Suppressor macrophage treated with lipopolysaccharide for 1 hour (primary cell): ENCODE measurements around the gene MARCHF11.

ENCODE experiments used
- DNase-seq, 3 donors: peaks; one replicate each; pipeline ENCODE4 v3.0.0-alpha.2; 2020 to 2022

MARCHF11 gene, protein sequence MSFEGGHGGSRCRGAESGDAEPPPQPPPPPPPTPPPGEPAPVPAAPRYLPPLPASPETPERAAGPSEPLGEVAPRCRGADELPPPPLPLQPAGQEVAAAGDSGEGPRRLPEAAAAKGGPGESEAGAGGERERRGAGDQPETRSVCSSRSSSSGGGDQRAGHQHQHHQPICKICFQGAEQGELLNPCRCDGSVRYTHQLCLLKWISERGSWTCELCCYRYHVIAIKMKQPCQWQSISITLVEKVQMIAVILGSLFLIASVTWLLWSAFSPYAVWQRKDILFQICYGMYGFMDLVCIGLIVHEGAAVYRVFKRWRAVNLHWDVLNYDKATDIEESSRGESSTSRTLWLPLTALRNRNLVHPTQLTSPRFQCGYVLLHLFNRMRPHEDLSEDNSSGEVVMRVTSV

GRCh38 chr5:16179511-16179935 is at the start of gene MARCHF11:
Gene MARCHF11 (minus strand): TSS chr5:16179791. CDS start chr5:16179575, 216 bp downstream.
- no peak for DNase-seq

- no peak for DNase-seq
Measured at GRCh38 chr5:16225927-16226326, 46.3 kb upstream of the MARCHF11 start.

- no peak for DNase-seq
Measured at GRCh38 chr5:16192311-16192710, 12.7 kb upstream of the MARCHF11 start.

DNA sequence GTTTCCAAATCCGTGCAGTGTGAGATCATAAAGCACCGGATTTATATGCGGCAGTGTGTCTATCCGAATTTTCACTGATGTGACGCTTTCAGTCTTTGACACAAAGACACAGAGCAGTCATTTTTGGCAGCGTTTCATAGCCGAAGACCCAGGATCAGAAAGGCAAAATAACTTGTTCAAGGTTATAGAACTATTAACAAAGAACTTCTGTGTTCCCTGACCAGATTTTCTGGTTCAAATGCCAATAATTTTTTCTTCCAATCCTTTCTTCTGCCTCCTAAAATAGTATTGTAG is 1.1 kb upstream of the MARCHF11 start:
- DNase-seq = no peak

DNA sequence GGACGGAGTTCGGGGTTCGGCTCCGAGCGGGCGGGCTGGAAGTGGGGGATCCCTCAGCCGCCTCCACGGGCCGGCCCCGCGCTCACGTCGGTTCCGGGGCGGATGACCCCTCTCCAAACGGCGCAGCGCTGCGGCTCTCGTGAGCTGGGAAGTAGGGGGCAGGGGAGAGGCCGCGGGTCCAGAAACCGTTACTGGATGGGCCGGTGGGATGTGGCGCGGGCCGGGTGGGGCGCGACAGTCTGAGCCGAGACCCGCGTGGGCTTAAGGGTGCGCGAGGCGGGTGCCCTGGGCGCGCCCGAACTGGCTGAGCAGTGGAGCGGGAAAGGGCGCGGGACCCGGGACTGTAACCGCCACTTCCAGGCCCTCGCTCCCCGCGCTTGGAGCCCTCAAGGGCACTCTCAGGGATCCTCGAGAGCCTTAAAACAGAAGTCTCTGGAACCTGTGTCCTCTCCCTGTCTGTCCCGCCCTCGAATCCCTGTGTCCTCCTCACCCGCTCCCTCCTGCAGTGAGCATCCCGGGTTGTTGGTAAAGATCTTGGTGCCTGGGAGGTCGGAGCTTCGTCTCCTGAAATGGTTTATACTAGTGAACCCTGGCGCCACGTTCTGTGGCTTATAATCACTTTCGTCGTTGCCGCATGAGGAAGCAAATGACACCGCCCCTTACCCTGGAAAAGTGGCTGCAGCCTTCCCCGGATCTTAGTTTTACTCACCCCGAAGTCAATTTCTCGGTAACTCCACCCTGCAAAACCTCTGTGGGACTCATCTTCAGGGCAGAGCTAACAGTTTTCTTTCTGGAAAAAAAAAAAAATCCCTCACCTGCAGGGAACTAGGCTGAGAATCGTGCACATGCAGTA is 571 bp upstream of the MARCHF11 start:
- no peak for DNase-seq

DNA sequence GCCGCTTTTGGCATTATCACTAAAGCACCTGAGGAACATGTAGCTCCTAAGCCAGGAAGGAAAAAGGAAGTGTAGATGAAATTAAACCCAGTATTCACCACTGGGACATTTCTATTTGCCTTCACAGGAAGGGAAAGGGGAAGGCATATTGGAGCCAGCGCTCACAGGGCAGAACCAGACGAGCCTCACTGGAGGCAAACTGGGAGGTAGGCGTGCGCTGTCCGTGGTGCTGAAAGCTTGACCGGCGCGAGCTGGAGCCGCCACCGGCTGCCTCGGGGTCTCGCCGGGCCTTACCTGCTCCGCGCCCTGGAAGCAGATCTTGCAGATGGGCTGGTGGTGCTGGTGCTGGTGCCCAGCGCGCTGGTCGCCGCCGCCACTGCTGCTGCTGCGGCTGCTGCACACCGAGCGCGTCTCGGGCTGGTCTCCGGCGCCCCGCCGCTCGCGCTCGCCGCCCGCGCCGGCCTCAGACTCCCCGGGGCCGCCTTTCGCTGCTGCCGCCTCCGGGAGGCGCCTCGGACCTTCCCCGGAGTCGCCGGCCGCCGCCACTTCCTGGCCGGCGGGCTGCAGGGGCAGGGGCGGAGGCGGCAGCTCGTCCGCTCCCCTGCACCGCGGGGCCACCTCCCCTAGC is 732 bp downstream of the MARCHF11 start:
- peak; percentile 46 to 75 (median 62) for DNase-seq

- DNase-seq = no peak
Measured at GRCh38 chr5:16169550-16169949, 10.0 kb downstream of the MARCHF11 start.

DNA sequence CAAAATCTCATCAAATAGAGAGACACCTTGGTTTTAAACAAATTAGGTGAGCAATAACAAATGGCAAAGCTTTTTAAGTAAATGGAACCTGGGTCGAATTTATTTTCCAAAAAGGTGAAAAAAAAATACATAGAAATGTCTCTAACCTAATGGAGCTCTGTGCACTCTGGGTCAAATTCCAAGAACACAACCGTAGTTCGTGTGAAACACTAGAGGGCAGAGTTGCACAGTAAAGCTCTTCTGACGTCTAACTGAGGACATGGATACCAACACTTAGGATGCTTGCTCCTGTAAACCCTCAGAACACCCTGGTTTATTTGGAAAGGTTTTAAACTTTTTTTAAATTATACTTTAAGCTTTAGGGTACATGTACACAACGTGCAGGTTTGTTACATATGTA is 18.9 kb downstream of the MARCHF11 start:
- DNase-seq = peak; percentile 61 to 74 (median 67)

DNA sequence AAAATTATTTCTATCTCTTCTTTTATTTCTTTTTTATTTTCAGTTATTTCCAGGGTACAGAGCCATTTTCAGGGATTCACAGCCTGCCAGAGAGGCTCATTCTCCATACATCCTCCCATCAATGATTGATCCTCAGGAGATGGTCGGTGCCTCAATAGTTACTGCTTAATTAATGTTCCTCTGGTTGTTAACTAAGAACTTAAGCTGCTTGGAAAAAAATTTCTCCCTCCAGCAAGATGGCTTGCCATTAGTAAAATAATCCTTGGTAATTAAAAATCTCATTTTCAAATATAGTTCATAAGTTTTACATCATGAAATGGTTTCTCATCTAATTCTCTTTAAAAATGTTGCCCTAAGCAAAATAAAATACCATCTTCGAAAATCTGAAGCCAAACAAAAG is 20.0 kb downstream of the MARCHF11 start:
- no peak for DNase-seq

DNA sequence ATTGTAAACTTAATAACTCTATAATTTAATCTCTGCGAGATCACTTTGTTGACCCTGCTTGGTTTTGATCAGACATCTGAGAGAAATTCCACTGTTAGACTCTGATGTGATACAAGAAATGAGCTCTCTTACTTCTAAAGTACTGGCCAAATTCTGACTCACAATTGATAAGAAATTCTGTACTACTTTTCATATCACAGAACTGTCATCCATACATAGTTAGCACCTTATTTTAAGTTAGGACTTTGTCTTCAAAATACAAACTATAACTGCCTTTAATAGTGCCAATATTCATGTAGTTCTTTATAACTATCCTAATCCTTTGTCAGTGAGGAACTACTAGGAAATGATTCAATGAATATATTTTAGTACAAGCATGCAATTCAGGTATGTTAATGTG is 23.4 kb downstream of the MARCHF11 start:
- no peak for DNase-seq

GRCh38 chr5:16152601-16153568 is 26.7 kb downstream of the MARCHF11 start:
- DNase-seq = no peak

DNA sequence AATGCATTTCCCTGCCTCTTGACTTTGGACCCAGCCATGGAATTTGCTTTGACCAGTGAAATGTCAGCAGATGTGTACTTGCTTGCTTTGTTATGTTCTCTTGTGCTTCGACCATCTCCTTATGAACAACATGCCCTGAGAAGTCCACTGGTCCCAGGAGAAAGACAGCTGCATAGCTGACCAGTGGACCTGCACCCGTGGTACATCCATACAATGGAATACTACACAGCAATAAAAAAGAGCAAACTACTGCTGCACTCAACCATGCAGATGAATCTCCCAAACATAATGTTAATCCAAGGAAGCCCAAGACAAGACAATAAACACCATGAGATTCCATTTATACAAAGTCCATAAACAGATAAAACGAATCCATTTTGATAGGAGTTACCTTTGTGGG is 30.0 kb downstream of the MARCHF11 start:
- DNase-seq = no peak

DNA sequence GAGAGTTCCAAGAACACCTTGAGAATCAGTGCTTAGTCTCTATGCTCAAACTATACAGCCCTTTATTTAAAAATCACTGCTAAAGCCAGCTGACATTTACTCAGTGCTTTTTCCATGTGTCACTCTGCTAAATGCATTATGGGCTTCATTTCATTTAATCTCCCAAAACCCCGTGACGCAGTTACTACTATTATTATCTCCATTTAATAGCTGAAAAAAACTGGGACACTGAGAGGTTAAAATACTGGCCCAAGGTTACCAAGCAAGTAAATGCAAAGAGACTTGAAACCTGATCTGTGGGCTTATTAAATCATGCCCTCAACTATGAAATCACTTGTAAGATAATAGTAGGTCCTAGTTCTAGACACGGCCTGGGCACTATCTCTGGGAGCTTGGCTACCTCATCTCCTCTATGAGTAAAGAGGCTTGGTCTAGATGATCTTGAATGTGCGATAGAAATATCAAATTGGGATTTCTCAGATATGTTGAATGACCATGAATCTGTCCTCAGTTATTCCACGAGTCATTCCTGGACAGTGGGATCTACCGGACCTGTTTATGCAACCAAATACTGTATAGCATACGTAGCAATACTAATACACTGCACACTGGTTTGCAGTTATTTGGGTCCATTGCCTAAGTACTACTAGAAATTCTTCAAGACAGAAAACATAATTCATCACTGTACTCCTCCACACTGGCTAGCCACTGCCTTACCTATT is 32.3 kb downstream of the MARCHF11 start:
- no peak for DNase-seq

GRCh38 chr5:16144416-16144815 is 35.2 kb downstream of the MARCHF11 start:
- no peak for DNase-seq

- DNase-seq = no peak
Measured at GRCh38 chr5:16143361-16144049, 36.1 kb downstream of the MARCHF11 start.

GRCh38 chr5:16140944-16141343 is 38.6 kb downstream of the MARCHF11 start:
- DNase-seq = no peak

DNA sequence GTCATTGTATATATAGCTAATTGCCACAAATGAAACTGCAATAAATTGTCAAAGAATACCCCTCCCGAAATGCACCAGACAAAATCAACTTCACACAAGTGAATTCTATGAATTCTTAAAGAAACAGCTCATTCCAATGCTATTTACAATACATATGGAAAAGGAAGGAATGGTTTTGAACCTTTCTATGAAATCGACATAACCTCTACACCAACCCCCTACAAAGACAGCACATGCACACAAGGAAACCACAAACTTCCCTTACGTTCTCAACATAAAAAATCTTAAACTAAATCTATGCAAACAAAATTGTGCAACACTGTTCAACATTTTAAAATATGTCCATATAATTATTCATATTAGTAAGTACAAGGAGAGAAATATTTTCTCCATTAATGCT is 39.2 kb downstream of the MARCHF11 start:
- no peak for DNase-seq

DNA sequence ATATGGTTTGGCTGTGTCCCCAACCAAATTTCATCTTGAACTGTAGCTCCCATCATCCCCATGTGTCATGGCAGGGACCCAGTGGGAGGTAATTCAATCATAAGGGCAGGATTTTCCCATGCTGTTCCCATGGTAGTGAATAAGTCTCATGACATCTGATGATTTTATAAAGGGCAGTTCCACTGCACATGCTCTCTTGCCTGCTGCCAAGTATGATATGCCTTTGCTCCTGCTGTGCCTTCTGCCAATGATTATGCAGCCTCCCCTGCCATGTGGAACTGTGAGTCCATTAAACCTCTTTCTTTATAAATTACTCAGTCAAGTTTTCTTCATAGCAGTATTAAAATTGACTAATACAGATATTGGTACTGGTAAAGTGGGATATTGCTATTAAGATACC is 42.4 kb downstream of the MARCHF11 start:
- no peak for DNase-seq

DNA sequence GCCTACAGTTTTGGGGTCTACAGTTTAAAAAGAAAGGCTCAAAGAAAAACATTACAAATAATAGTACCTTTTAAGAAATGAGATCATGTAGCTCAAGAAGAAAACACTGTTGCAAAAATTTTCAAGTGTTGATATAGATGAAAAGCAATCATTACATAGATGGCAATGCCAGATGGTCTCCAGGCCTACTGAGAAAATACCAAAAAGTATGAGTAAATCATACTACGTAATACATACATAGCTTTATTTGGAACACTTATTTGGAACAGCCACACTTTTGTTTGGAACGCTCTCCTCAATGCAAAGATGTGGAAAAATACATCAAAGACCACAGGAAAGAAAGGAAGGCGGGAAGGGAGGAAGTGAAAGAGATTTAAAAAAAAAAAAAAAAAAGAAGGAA is 44.1 kb downstream of the MARCHF11 start:
- no peak for DNase-seq

DNA sequence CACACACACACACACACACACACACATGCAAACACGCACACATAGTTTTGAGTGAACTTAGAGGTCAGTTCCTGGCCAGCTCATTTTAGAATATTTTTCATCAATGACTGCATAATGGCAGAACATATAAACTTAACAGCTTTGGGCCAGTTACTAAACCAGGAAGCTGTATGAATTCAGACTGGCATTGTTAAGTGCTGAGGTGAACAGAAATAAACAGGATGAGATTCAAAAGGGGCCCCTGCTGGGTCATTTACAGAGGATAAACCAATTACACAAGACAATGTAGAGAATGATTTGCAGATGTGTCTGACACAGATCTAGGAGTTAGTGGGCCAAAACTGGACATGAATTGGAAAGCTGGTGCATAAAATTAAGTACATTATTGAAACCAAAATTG is 44.6 kb downstream of the MARCHF11 start:
- DNase-seq = no peak

- no peak for DNase-seq
Measured at GRCh38 chr5:16134204-16134603, 45.4 kb downstream of the MARCHF11 start.
